HuH-7.5 (cell line): ENCODE measurements around the gene SLBP.
A peak's percentile ranks its signal among the peaks of the same experiment; 100 is the strongest.

Experiments used
- DNase-seq: peaks from one replicate; pipeline ENCODE4 v3.0.0; 2011; ENCODE audit warnings: low spot score

Gene SLBP

DNA sequence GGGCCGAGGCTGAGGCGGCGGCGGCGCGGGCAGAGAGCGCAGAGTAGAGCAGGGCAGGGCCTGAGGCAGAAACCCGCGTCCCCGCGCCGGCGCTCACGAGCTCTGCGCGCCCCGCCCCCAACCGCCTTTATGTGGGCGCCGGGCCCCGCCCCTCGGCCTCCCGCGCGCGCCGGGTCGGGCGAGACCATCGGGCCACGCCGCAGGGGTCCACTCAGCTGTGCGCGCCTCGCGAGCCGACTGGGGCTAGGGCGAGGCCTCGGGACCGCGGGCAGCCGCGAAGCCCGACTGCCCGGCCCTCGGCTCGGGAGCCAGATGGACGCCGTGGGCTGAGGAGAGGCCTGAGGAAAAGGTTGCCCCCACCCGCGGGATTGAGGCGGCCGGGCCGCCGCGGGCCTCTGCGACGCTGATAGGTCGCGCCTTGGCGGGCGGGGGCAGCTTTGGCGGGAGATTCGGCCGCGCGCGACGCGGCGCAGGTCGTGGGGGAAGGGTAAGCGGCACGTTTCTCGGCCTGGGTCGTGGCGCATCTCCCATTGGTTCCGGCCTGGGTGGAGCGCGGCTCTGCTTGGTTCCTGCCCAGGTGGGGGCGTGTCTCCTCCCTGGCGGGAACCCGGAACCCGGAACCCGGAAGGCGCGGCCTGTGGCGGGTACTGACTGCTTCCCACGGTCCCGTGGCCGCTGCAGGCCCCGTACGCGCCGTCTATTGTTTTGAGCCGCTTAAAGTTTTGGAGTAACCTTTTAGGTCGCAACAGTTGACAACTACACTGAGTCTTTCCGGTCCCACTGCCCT is at the start of gene SLBP:
SLBP (minus strand) TSS at position 104 of the 787 bp plus-strand sequence. CDS start 131 bp downstream, outside the sequence.
- DNase-seq = peak; percentile 99

DNA sequence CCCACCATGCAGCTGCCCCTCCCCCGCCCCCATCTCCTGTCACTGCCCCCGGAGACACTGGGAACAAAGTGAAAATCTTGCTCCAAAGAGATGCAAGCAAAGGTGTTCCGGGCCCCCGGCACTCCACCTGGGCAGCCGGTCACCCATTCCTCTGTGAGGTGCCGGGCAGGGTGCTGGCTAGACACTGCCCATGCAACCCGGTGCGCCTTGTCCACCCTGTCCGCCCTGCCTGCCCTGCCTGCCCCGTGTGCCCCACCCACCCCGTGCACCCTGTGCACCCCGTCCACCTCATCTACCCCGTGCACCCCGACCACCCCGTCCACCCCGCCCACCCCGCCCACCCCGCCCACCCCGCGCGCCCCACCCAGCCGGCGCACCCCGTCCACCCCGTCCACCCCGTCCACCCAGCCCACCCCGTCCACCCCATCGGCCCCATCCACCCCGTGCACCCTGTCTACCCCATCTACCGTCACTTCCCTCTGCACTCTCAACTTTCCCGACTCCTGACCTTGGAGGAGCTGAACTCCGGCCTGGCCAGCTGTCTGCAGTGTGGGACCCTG is 49.1 kb upstream of the SLBP start:
- DNase-seq = no peak

DNA sequence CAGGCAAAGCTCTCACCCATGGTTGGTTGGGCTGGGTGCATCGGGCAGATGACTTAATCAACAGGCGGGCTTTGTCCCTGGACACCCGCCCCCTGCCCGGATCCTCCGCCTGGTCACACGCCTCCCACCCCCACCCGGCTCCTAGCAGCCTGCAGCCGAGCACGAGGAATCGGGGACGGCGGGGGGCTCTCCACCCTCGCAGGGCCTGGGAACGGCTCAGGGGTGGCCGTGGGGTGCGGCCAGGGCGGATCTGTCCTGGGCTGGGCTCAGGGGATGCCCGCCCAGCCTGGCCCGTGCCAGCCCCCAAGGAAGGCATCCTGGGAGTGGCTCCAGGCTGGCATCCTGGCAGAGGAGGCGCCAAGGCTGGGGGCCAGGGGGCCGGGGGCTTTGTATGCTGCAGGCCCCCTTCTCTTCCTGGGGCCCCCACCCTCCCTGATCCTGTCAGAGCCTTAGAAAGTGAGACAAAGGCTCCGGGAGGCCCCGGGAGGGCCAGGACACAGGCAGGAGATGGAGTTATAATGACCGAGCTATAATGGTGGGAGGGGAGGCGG is 48.5 kb upstream of the SLBP start:
- no peak for DNase-seq

DNA sequence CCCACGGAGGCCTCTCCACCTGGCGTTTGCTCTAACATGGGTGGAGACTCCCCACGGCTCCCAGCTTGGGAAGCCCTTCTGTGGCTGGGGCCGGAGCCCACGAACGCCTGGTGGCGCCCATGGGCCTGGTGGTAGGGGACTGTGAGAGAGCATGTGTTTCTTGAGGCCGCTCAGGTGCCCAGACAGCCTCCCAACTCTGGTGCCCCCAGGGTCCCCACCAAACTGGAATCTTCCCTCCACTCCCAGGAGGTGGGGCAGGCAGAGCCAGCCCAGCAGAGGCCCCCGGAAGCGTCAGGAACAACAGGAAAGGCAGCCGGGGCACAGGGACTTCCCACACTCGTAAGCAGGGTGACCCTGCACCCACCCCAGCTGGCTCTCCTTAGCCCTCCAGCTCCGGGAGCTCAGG is 47.7 kb upstream of the SLBP start:
- no peak for DNase-seq

DNA sequence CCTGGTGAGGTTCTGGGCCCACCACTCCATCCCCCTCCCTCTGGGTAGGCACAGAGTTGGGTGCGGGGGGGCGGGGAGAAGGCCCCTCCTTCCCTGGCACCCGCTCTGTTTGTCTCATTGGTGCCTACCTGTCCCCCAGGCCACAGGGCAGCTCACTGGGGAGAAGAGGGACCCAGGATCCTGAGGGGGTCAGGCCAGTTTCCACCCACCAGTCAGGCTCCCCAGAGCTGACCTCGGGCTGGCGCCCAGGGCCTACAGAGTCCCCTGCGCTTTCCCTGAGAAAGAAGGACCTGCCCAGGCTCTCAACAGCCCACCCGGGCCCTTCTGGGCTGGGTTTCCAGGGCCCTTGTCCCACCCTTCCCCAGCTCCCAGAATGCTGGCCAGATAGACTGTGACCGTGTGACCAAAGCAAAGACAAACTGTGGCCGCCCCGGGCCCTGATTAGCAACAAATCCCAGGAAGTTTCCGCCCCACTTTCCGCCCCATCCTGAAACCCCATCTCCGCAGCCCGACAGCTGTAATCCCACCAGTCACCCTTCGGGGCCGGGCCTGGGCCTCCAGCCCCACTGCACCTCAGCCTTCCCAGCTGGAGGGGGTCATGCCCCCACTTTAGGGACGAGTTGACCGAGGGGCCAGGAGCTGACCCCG is 47.2 kb upstream of the SLBP start:
- DNase-seq = no peak

DNA sequence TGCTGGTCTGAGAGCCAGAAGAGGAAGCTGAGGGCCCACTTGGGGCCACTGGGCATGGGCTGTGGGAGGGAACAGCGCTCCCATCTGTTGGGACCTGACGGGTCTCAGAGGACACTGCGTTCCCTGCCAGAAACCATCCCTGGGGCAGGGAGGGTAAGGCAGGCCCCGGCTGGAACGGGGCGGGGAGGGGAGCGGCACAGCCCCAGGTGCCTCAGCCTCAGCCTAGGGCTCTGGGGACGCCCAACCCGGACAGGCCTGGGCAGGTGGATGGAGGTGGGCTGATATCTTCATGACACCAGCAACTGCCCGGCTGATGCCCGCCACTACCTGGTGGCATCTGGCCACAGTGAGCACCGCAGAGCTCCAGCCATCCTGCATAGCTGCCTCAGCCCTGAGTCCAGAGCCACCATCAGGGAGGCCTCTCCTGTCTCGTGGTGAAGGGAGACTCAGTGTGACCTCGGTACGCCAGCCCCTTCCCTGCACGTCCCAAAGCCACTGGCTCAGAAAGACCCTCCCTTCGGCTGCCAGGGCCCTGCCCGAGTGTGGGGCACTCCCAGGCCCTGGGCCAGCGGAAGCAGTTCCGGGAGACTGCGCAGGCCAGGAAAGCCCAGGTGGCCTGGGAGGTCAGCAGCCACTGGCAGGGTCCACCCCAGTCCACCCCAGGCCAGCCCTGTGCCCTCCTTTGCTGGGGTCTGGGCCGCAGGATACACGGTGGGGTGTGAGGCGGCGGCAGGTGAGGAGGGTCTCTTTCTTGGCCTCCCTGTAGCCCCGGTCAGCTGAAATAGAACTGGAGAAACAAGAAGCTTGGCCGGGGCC is 46.4 kb upstream of the SLBP start:
- DNase-seq = no peak

DNA sequence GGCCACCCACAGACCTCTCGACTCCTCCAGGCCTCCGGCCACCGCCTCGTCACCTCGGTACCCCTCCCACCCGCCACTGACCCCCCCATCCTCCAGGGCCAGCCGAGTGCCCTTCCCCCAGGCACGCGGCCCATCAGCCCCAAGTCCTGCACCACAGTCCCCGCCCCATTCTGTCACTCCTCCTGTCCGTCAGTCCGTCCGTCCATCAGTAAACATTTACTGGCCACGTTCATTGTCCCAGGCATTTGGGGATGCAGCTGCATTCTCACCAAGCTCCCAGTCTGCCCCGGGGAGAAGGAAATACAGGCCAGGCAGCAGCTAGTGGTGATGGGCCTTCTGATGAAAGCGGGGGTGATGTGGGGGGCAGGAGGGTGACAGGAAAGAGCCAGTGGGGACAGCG is 45.7 kb upstream of the SLBP start:
- DNase-seq = no peak

DNA sequence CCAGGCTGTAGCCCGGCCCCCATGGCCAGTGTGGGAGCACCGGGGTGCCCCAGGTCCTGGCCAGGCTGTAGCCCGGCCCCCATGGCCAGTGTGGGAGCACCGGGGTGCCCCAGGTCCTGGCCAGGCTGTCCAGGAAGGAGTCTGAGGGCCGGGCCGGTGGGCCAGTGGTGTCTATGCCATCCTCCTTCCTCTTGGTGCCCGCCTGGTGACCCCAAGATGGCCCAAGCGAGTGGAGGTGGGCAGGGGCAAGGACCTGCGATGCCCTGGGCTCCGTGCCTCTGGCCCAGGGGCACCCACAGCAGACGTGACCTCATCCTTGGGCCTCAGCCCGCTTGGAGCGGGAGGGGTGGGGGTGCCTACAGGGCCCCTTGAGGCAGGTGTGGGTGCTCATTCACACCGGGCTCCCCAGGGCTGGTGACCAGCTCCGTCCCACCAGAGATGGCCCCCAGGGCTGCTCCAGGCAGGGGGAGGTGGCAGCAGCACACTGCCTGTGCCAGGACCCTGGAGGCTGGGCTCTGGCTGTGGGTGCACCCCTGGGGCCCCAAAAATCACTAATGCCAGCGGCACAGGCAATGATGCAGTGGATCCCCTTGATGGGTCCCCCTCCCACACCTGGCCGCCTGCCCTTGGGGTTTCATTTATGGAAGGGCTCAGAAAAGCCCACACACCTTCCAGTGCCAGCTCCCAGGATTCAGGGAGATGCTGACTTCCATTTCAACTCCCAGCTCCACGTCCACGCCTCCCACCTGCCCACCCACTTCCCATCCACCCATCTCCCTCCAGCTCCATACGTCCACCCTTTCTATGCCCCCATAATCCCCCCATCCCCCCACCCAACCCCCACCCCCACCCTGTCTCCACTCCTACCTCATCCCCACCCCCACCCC is 45.0 kb upstream of the SLBP start:
- DNase-seq = no peak

DNA sequence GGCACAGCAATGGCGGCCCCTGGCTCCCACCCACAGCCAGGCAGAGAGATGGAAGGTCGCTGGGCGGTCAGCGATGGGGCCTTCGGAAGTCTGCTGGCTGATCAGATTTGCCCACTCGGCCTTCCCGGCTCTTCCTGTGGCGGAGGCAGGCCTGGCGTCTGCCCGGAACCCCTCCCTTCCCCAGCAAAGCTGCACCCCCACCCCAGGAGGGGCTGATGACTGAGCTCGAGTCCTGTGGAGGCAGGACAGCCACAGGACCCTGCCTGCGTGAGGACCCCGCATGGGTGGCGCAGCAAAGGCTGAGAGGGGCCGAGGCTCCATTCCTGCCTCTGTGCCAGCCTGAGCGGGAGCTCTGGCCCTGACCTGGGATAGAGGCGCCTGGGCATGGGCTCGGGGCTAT is 44.0 kb upstream of the SLBP start:
- no peak for DNase-seq

DNA sequence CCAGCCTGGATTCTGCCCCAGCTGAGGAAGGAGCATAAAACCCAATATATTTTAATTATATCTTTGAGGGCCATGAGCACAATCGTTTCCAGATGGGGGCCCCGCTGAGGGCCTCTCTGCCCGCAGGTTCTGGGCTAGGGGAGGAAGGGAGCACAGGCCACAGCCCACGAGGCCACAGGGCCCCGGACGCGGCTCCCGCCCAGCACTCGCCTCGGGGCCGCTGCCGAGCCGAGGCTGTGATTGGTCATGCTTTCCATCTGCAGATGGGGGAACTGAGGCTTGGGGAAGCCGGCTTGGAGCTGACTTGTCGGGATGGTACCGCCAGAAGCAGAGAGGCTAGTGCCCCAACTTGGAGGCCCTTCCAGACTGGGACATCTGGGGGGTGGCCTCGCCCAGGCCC is 43.2 kb upstream of the SLBP start:
- DNase-seq = no peak

DNA sequence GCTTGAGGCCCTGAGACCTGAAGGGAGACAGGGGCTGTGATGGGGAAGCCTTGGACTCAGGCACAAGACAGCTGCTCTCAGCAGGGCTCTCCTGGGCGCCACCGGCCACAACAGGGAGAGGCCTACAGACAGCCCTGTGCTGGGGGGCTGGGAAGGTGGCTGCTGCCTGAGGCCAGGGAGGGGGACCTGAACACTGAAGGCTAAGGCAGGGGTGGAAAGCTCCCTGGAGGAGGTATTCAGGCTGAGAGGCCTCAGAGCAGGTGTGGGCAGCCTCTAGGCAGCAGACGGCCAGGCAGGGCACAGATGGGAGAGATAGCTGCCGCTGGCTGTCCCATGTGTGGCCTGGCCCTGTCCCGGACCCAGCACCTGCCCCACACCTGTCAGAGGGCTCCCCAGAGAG is 42.2 kb upstream of the SLBP start:
- DNase-seq = no peak

DNA sequence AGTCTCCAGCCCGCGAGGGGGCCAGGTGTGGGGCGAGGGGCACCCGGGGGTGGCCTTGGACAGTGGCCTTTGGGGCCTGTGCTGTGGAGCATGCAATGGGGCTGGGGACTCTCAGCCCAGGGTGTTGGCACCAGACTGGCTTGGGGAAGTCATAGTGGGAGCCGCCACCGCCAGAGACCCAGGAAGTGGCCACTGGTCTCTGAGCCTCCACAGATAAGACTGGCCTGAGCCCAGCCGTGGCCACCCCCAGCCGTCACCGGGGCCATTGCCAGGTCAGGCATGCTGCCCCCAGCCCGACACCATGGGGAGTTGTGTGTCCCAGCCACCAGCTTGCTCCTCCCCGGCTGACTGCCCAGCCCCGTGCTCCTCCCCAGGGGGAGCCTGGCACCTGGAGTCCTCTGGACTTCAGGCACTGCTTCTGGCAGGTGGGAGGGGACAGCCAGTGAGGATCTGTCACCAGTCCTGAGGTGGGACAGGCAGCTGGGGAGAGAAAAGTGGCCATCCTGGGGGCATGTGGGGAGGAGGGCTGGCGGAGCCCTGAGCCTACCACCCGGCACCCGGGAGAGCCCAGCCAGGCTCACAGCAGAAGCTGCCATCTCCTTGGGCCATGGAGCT is 41.7 kb upstream of the SLBP start:
- DNase-seq = no peak

DNA sequence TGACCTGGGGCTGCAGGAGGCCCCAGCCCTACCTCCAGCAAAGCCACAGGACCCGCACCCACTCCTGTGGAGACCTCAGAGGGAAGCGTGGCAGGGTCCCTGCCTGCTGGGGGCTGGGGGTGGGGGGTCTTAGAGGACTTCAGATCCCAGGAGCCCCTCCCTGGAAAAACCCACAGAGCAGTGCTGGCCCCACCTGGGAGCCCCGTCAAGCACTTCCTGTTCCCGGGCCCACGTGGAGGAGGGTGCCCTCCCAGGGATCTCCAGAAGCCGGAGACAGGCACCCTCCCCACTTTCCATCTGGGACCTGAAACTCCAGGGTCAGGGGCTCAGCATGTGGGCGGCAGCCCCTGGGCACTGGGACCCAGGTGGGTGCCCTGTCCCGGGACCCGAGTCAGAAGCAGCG is 41.2 kb upstream of the SLBP start:
- DNase-seq = no peak

DNA sequence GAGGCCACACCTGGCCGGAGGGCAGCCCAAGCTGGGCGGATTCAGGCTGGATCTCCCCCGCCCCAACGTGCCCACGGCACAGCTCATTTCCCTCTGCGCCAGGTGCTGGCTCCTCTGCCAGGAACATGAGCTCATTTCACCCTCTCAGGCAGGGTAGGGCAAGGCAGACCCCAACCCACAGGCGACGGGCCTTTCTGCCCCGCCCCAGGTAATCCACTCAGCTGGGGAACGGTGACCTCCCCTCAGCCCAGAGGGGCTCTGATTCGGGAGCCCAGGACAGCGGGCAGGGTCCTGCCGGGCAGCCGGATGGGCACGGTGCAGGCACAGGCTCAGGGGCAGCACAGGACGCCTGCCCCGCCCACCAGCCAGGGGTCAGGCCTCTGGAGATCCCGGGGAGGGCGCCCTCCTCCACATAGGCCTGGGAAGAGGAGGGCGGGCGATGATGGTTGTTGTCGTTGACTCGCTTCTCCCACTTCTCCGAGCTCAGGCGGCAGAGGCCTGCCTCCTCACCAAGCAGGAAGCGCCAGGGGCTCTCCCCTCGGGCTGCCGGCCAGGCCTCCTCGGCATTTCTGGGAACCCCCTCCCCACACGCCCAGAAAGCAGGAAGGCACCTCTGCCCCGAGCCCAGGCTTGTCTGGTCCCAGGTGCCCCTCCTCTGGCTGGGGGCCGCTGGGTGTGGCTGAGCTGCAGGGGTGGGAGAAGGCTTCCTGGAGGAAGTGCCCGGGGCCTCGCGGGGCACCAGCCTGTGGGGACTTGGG is 40.3 kb upstream of the SLBP start:
- DNase-seq = no peak

DNA sequence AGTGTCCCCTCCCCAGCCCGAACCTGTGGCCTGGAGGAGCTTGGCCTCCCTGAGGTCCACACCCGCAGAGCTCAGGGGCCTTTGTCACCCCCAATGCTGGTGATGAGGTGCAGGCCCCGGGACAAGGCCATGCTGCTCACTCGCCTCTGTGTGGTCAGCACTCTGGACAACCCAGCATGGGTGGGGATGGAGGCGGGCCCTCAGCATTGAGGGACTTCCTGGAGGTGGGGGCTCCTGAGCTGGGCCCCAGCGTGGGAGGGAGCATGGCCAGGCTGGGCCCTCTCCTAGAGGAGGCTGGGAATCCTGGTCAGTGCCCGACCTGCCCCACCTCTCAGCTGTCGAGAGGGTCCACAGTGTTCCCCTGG is 39.8 kb upstream of the SLBP start:
- DNase-seq = no peak

DNA sequence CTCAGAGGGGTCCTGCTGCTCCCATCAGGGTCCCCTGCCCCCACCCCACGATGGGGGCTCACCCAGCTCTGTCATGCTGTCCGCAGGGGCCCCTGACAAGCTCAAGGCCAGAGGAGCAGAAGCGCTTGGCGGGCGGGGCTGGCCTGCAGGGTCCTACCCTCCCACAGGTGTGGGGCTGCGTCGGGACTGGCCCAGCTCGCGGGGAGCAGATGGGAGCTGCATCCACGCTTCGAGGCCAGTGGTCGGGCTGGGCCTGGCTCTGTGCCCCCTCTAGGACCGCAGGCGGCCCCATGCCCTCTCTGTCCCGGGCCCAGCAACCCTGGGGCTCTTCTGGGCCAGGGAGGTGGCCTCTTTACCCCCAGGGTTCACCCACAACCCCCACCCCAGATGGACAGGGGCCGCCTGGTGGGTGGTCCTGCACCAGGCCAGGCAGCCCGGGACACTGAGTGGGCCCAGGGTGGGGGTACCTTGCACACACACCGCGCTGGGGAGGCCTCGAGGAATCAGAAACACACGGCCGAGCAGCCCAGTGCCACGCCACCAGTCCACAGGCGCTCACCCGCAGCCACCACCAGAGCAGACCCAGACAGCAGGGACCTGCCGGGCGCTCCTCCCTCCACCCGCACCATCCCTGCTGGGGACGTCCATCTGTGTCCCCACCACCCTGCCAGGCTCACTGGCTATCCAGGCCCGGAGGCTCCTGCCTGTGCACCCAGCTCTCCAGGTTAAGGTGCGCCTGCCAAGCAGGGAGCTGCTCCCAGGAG is 39.2 kb upstream of the SLBP start:
- no peak for DNase-seq

DNA sequence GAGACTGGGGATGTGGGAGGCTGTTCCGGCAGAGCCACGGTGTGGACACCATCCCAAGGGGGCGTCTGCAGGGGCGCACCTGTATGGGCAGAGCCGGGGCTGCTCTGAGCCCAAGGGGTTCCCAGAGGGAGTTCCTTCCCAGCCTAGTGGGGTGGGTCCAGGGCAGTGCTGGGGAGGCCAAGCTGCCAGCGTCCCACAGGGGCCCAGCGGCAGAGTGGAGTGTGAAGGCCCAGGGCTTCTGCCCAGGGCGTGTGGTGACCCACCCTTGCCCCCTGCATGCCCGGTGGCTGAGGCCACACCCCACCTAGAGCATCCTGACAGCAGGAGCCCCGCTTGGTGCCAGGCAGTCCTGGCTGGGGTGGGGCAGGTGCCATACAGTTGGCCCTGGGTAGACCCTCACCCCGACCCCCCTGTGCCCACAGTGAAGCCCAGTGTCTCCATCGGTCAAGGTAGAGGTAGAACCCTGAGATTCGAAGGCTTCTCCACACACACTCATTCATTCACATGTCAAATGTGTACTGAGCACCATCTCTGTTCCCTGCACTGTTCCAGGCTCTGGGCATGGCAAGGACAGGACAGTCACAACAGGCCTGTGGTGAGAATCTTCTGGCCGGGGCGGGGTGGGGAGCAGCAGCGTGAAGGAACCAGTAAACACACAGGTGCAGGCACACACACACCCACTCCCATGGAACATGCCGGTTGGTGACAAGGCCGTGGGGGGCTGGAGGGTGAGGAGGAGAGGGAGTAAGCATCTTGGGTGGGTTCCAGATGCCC is 38.4 kb upstream of the SLBP start:
- no peak for DNase-seq

DNA sequence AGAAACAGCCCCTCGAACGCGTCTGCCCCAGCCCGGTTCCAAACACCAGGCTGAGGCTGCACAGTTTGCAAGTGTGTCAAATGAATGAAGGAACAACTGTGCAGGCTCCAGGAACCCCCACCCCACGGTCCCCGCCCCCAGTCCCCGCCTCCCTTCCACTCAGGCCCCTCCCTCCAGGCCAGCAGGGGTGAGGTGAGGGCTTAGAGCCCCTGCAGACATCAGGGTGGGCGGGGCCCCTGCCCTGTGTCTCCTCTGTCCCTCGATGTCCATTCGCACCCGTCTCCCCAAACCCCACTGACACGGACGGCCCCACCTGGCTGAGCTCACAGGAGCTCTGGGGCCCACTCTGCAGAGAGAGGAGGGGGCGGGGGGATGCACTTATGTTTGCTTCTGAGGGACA is 37.7 kb upstream of the SLBP start:
- DNase-seq = no peak

DNA sequence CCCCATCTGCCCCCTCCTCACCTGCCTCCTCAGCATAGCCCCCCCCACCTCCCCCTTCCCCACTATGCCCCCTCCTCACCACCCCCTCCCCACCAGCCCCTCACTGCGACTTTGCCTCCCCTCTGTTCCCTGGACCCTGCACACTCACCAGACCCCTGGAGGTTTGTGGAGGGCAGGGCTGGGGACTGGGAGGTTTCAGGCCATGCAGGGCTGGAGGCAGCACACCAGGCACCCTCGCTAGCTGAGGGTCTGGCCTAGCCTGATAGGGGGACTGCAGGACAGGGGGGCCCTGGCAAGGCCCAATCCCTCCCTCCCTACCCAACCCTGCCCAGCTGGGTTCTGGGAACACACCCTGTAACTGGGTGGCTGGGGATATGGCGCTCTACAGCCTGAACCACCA is 37.3 kb upstream of the SLBP start:
- peak; percentile 57 for DNase-seq
